NCI-H1417 (cell line): Measurements from ENCODE around the gene SDSL.
A peak's percentile ranks its signal among the peaks of the same experiment; 100 is the strongest.

Experiments used
- DNase-seq, 3 experiments: peaks; one replicate each; lab custom pipeline; 2025; lab: John Stamatoyannopoulos, UW

SDSL gene

DNA sequence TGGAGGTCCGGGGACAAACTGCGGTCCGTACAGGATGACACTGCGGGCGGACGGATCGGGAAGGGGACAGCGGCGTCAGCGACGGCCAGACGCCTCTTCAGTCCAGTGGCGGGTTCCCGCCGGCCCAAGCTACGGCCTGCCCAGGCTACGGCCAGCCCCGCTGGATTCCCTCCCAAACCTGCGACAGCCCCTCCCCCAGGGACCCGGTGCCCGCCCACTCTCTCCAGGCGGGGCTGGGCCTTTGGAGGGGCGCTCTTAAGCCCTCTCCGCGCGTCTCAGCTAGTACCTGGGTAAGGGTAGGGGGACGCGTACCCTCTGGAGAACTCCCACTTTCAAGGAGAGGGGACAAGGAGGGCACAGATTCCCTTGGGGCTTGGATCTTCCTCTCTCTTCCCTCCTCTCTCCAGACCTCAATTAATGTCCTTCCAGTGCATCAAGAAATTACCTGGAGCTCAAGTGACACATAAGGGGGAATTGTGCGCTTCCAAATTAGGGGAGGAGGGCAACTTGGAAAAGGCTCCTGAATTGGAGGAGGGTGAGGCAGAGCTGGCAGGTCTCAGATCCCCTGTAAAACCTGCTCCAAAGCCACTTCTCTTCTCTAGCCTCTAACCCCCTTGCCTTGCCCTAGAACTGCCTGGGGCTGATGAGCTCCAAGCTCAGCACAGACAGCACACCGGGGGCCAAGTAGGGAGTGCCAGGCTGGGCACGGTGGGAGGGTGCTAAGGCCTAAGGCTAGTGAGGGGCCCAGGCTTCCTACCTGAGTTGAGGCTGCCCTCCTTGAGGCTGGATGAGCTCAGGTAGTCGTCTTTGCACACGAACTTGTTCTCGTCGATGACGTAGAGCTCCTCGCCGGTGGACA is 46.4 kb downstream of the SDSL start:
- no peak for DNase-seq

DNA sequence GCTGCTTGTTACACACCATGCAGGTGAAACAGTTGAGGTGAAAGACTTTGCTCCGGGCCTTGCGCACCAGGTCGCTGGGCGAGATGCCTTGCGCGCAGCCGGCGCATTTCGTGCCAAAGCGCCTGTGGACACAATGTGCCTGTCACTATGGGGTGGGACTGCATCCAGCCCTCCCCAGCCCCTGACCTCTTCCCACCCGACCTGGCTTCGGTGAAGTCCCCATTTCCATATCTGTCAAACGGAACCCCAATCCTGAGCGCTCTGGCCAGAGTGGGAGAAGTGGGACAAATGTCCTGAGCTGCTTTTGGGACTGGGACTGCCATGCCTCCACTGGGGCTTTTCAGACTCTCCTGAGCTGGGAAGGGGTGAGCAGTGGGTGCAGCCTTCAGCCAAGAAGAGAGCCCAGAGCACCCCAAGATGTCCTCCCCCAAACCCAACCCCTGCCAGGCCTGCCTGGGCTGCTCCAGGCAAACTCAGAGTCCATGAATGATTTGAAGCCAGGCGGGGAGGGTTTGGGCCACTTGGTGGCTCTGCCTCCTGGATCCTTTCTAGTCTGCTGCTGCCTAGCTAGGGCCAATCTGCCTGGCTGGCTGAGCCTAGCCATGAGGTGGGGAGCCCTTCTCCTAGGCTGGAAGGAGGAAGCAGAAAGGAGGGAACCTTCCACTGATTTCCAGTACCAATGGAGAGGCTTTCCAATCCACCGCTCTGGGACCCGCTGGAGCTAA is 47.2 kb downstream of the SDSL start:
- no peak for DNase-seq

DNA sequence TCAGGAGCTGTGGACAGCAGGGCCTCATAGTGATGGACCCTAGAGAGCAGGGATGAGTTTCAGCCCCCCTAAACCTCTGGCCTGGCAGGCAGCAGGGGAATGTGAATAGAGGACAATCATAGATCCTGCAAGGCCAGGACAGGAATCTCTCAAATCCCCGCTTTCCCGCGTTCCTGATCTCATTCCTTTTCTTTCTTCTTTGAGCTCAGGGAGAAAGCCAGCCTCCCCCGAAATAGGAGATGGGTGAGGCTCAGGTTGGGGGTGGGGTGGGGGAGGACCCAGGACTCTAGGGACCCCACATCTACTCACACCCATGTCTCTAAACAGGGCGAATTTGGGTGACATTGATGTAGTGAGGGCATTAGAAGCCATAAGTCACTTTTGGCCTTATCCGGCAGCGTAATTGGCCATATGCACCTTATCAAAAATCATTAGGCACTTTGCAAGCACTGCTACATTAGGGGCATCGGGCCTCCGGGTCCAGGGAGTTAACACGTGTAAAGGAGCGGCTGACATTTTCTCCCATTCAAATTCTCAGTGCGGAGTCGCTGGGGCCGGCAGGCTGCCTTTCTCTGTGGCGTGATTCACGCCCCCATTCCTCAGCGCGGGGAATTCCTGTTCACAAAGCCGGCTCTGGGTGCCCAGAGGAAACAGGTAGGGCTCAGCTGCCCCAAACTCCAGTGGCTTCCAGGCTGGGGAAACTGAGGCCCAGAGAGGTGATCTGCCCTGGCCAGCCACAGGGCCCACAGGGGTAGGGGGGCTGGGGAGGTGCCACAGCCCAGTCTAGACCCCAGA is 48.0 kb downstream of the SDSL start:
- DNase-seq = no peak

DNA sequence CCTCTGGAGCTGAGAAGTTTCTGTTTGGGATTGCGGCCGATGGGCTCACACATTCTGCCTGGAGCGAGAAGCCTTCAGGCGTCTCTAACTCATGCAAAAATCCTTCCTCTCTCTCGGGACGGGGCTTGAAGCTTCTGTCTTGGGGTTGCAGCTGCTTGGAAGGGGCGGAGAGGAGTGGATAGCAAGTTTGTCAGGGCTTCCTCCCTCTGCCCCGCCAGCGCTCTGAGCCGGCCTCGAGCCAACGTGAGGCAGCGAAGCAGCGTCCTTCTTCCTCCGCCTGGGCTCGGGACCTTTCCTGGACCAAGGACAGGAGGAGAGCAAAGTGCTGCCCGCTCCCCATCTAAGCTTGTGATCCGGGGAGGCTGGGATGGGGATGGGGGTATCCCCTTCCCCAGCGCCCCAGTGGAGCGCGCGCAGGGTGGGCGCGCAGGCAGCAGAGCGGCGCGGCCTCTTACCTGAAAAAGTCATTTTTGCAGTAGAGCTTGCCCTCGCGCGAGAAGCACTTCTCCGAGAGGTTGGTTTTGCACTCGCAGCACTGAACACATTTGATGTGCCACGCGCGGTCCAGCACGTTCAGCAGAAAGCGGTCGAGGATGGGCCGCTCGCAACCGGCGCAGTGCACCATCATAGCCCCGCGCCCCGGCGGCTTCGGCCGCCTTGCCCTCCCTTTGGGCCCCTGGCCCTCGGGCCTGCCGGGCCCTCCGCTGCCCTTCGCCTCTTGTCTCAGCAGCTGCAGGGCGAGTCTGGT is 48.9 kb downstream of the SDSL start:
- no peak for DNase-seq

DNA sequence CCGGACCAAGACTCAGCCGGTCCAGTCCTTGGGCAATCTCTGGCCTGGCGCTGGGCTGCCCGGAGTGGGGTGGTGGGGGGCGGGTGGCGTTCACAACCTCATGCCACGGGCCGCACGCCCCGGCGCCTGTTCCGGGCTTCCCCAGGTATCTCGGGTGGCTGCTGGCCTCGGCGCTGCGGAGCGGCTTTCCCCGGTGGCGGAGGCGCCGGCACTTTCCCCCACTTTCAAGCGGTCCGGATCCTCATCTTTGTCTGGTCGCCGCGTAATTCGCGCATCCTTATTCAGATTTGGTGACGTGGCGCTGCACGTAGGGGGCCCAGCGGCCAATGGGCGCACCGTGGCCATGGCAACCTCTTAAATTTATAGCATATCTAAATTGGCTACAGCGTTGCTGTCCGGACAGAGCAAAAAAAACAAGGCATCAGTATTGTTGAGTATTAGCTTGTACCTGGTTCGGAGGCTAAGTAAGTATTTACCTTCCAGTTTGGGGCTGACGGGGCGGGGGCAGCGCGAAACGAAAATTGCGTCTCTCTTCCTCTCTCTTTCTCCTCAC is 49.5 kb downstream of the SDSL start, which contains the start of gene LHX5:
Gene LHX5 (minus strand): TSS at position 253 of the 553 bp plus-strand sequence. CDS start 373 bp downstream, outside the sequence.
- peak in 2 of 3 experiments; percentile 63 to 81 for DNase-seq

GRCh38 chr12:113472191-113473121 is 50.3 kb downstream of the SDSL start:
- peak in 2 of 3 experiments; percentile 55 to 61 for DNase-seq

GRCh38 chr12:113473400-113473799 is 51.2 kb downstream of the SDSL start:
- DNase-seq = no peak

GRCh38 chr12:113473942-113474341 is 51.8 kb downstream of the SDSL start:
- no peak for DNase-seq

DNA sequence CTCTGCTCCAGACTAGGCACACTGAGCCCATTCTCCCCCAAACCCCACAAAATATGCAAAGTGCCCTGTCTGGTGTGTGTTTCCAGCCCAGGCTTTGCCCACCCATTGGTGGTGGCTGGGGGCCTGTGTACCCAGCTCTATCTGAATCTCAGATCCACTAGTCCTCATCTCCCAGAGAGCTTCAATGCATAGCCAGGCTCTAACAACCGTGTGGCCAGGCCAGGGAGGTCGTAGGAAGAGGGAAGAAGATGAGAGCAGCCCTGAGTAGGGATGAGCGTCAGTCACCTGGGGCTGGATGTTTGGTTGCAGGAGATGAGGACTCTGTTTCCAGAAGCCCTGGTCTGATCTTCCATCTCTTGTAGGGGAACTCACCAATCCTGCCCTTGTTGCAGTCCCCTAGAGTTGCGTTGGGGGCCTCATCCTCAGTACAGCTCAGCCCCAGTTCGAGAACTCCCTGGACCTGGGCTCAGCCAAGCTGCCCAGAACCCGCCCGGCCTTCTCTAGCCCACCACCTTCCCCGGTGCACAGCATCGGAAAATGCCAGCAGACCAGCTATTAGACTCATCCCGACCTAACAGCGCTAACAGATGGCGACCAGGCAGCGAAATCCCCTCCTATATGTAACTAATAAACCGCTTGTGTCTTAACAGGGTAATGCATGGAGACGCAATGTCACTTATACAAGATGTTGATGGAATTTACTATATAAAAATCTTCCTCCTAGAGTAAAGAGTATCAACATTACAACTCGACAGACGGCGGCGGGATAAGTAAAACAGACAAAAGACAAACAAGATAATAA is 52.7 kb downstream of the SDSL start:
- peak in 1 of 3 experiments; percentile 32 for DNase-seq

DNA sequence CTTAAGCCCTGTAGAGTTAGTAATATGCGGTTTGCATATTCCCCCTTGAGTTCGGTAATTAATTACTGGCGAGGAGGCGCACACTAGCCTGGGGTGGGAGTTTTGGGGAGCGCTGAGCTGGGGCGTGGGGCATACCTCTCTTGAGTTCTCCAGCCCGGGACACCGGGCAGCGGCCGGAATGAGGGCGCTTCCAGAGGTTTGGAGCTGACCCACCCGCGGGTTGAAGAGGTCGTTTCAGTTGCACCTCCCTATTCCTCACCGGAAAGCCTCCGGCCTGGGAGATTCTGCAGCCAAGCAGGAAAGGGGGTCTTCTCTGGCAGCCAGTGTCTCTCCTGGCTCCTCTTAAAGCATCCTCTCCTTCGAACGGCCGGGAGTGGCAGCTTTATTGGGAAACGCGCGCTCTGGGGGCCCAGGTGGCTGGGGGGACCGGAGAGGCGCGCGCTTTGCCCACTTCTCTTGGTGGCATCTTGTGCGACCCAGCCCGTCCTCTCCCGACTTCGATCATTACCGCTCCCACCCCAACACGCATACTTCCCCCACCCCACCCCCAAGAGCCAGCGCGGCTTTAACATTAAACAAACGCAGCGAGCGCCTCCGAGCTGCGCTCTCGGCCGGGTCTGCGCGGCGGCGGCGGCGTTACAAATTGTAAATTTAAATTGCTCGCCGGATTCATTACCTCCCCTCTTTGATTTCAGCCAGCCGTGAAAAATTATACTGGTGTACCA is 53.4 kb downstream of the SDSL start:
- DNase-seq = no peak

GRCh38 chr12:113476176-113476986 is 54.2 kb downstream of the SDSL start:
- peak in 2 of 3 experiments; percentile 73 to 91 for DNase-seq

GRCh38 chr12:113477171-113477841 is 55.1 kb downstream of the SDSL start:
- no peak for DNase-seq

DNA sequence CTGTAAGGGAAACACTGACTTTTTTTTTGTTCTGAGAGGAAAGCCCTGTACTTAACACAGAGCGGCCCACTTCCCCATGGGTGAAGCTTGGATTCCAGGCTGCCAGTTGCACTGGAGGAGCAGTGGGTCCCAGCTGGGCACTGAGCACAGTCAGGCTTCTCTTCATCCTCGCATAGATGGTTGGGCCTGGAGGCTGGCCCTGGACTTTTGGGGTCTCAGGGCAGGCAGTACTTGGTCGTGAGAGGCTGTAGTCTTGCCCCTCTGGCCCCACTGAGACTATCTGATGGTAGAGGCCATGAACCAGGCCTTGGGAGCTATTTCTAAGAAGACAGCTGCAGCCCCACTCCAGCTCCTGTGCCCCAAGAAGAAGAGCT is 55.6 kb downstream of the SDSL start:
- no peak for DNase-seq

- DNase-seq = no peak
Measured at GRCh38 chr12:113478351-113479011, 56.3 kb downstream of the SDSL start.

GRCh38 chr12:113479216-113479589 is 57.0 kb downstream of the SDSL start:
- no peak for DNase-seq

DNA sequence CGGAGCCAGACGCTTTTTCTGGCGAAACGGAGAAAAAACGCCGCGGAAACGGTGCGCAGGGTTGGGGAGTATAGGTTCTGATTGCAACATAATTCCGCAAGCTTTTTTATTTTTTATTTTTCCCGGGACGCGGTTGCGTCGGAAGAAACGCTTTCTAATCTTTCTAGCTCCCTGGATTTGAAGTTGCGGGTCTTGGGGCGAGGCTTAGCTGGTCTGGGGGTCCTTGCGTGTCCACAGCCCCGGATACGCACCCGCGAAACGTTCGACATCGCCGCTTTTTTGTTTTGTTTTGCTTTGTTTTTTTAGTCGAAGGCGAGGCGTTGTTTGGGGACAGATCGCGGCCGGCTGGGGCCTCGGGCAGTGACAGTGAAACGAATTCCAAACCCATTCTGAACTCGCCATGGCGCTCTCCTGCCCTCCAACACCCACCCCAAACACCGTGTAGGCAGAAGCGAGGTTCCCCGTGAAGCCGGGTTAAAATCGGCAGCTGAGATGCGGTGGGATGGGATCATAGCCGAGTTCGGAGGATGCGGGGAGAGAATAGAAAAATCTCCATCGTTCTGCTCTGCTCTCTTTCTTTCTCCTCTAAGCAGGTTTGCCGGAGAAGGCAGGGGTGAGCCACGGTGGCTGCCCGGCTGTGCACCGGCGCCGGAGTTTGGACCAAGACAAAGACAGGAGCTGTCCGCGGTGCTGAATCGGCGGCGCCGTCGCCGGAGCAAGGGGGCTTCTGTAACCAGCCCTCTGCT is 57.6 kb downstream of the SDSL start:
- DNase-seq = peak in 1 of 3 experiments; percentile 21
